Measurements from ENCODE around the gene HAP1.
"Not testable (repeated sequence)": the region's sequence is repeated elsewhere in the genome, so short reads cannot be mapped to it uniquely, and the experiment has no call there.

HAP1 gene

GRCh38 chr17:41686281-41686680 lies 48.2 kb downstream of the HAP1 start:
- no peak for DNase-seq (ENCODE audit: low spot score)

GRCh38 chr17:41685753-41686152 lies 48.7 kb downstream of the HAP1 start:
- DNase-seq (ENCODE audit: low spot score): not testable (repeated sequence)

More at GRCh38 chr17:41686281-41686680, 48.2 kb downstream of the HAP1 start:
- no peak for TF ChIP-seq CTCF (IDR thresholded peaks at IDR 0.05; ENCODE audit: extremely low read depth, missing control alignments)

- DNase-seq (ENCODE audit: low spot score): no peak
Observed at GRCh38 chr17:41684035-41684434, 50.4 kb downstream of the HAP1 start.

GRCh38 chr17:41683441-41684007 lies 50.9 kb downstream of the HAP1 start:
- no peak for TF ChIP-seq CTCF (IDR thresholded peaks at IDR 0.05; ENCODE audit: extremely low read depth, missing control alignments)
- no peak for DNase-seq (ENCODE audit: low spot score)

More at GRCh38 chr17:41684035-41684434, 50.4 kb downstream of the HAP1 start:
- TF ChIP-seq CTCF (IDR thresholded peaks at IDR 0.05; ENCODE audit: extremely low read depth, missing control alignments): no peak

- DNase-seq (ENCODE audit: low spot score): no peak
- no peak for TF ChIP-seq CTCF (IDR thresholded peaks at IDR 0.05; ENCODE audit: extremely low read depth, missing control alignments)
Observed at GRCh38 chr17:41682631-41683030, 51.8 kb downstream of the HAP1 start.

- DNase-seq (ENCODE audit: low spot score): no peak
- TF ChIP-seq CTCF (IDR thresholded peaks at IDR 0.05; ENCODE audit: extremely low read depth, missing control alignments): no peak
Observed at GRCh38 chr17:41681776-41682175, 52.7 kb downstream of the HAP1 start.

GRCh38 chr17:41680426-41681040 lies 53.9 kb downstream of the HAP1 start:
- no peak for DNase-seq (ENCODE audit: low spot score)
- TF ChIP-seq CTCF (IDR thresholded peaks at IDR 0.05; ENCODE audit: extremely low read depth, missing control alignments): no peak

Measured in GM20000 (cell line).